DOHH2 (cell line): ENCODE results near the gene PACRG.

Source experiments
- H3F3A ChIP-seq: fragments of 200-600 bp; sonication (generic), shearing (Covaris generic); 2 replicates; pipeline ENCODE4 v1.6.0; 2016; ENCODE audit warnings: antibody characterized with exemption, mild to moderate bottlenecking; ENCODE audit not compliant: control insufficient read depth, insufficient read depth
- H3K27ac ChIP-seq: fragments of 200-600 bp; sonication (generic); 2 replicates; pipeline ENCODE4 v1.5.1; 2014; ENCODE audit warnings: low read depth, mild to moderate bottlenecking, low read length, moderate library complexity
- H3K27me3 ChIP-seq: fragments of 200-600 bp; sonication (generic); 2 replicates; pipeline ENCODE4 v1.6.1; 2014; ENCODE audit warnings: mild to moderate bottlenecking, low read length, mixed read lengths; ENCODE audit not compliant: control insufficient read depth
- H3K36me3 ChIP-seq: fragments of 200-600 bp; sonication (generic); 2 replicates; pipeline ENCODE4 v1.6.1; 2014; ENCODE audit warnings: mild to moderate bottlenecking, low read length, moderate library complexity, mixed read lengths; ENCODE audit not compliant: control insufficient read depth
- H3K4me1 ChIP-seq: fragments of 200-600 bp; sonication (generic); 2 replicates; pipeline ENCODE4 v1.6.1; 2014; ENCODE audit warnings: mild to moderate bottlenecking, low read length, mixed read lengths; ENCODE audit not compliant: control insufficient read depth
- H3K4me2 ChIP-seq: fragments of 200-600 bp; sonication (generic); 2 replicates; pipeline ENCODE4 v1.6.0; 2014; ENCODE audit warnings: mild to moderate bottlenecking, low read length, moderate library complexity
- H3K4me3 ChIP-seq: fragments of 200-600 bp; sonication (generic); 2 replicates; pipeline ENCODE4 v1.5.1; 2014; ENCODE audit warnings: mild to moderate bottlenecking, low read length, mixed read lengths
- H3K79me2 ChIP-seq: fragments of 200-600 bp; sonication (generic); 2 replicates; pipeline ENCODE4 v1.6.1; 2014; ENCODE audit warnings: mild to moderate bottlenecking, low read length, mixed read lengths; ENCODE audit not compliant: control insufficient read depth
- H3K9me2 ChIP-seq: fragments of 200-600 bp; sonication (generic); replicated peaks from 2 replicates; pipeline ENCODE4 v1.6.1; 2014; ENCODE audit warnings: mild to moderate bottlenecking, low read length, mixed read lengths; ENCODE audit not compliant: control insufficient read depth
- H3K9me3 ChIP-seq: fragments of 200-600 bp; sonication (generic); 2 replicates; pipeline ENCODE4 v1.6.1; 2014; ENCODE audit warnings: antibody characterized with exemption, low read length, mixed read lengths; ENCODE audit not compliant: control insufficient read depth, insufficient read depth
- H4K20me1 ChIP-seq: fragments of 200-600 bp; sonication (generic); 2 replicates; pipeline ENCODE4 v1.6.0; 2014; ENCODE audit warnings: low read depth, mild to moderate bottlenecking, antibody characterized with exemption, low read length, moderate library complexity; ENCODE audit not compliant: control insufficient read depth, insufficient read depth
- EZH2phosphoT487 ChIP-seq: fragments of 200-600 bp; sonication (generic); IDR thresholded peaks from 2 replicates; pipeline ENCODE4 v1.6.1; 2017; ENCODE audit warnings: borderline replicate concordance, mild to moderate bottlenecking, antibody characterized with exemption, low read length, moderate library complexity, mixed read lengths
- TF ChIP-seq, protein P1 (sequence below): fragments of 200-600 bp; sonication (generic); IDR thresholded peaks from one replicate; pipeline ENCODE4 v1.5.1; 2014; ENCODE audit warnings: antibody characterized with exemption, mild to moderate bottlenecking, low read depth, low read length; ENCODE audit not compliant: poor library complexity, severe bottlenecking

PACRG gene

DNA sequence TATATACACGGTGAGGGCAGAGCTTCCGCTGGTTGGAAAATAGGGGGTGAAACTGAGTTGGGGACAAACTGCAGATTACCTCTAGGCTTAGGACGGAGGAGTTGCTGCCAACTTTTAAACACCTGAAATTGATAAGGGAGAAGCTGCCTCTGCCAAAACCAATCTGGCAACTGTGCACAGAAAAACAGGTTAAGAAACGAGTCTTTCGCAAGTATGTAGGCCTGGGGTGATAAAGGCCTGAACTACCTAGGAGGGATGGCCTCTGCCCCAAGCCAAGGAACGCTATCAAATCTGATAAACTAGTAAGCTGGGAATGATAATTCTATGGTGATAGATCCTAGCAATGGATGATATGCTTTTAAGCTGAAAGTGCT lies 536.9 kb downstream of the PACRG start:
- Histone ChIP-seq H3F3A (no peaks in the 10 kb centered on the region), H3K27me3 (no peaks in the 10 kb centered on the region; the same call in 1 of the 2 replicates), H3K4me2 (no peak overlapping the region), H3K79me2 (no peaks in the 10 kb centered on the region), H3K4me3 (no peak overlapping the region), H3K27ac (no peak overlapping the region), H3K9me2 (no peaks in the 10 kb centered on the region), H3K4me1 (no peaks in the 10 kb centered on the region), H4K20me1 (no peaks in the 10 kb centered on the region), H3K9me3 (no peaks in the 10 kb centered on the region), H3K36me3 (no peaks in the 10 kb centered on the region)
- TF ChIP-seq EZH2phosphoT487: no peak
- TF ChIP-seq, protein P1, sequence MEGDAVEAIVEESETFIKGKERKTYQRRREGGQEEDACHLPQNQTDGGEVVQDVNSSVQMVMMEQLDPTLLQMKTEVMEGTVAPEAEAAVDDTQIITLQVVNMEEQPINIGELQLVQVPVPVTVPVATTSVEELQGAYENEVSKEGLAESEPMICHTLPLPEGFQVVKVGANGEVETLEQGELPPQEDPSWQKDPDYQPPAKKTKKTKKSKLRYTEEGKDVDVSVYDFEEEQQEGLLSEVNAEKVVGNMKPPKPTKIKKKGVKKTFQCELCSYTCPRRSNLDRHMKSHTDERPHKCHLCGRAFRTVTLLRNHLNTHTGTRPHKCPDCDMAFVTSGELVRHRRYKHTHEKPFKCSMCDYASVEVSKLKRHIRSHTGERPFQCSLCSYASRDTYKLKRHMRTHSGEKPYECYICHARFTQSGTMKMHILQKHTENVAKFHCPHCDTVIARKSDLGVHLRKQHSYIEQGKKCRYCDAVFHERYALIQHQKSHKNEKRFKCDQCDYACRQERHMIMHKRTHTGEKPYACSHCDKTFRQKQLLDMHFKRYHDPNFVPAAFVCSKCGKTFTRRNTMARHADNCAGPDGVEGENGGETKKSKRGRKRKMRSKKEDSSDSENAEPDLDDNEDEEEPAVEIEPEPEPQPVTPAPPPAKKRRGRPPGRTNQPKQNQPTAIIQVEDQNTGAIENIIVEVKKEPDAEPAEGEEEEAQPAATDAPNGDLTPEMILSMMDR: no peak

DNA sequence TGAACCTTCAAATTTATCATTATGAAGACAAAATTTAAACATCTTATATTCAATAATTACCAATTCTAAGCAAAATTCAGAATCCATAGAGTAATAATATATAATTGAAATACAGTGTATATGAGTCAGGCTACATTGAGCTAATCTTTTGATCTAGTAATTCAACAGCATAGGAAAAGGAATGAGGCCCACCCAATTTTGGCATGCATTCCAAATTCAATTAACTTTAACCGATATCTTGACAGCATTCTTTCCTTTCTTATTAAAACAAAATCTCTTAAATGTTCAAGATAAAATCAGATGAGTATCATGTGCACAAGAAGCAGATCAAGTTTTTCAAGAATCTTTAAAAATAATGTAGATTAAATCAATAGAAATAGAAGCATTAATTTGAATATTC lies 553.9 kb downstream of the PACRG start:
- Histone ChIP-seq H3K4me2 (no peak overlapping the region), H3K27me3 (no peaks in the 10 kb centered on the region), H3F3A (no peaks in the 10 kb centered on the region), H3K27ac (no peak overlapping the region), H3K79me2 (no peaks in the 10 kb centered on the region), H4K20me1 (no peaks in the 10 kb centered on the region), H3K4me1 (no peaks in the 10 kb centered on the region), H3K36me3 (no peaks in the 10 kb centered on the region), H3K4me3 (no peak overlapping the region), H3K9me3 (no peaks in the 10 kb centered on the region), H3K9me2 (no peaks in the 10 kb centered on the region)
- no peak for TF ChIP-seq EZH2phosphoT487
- TF ChIP-seq, protein P1: no peak

DNA sequence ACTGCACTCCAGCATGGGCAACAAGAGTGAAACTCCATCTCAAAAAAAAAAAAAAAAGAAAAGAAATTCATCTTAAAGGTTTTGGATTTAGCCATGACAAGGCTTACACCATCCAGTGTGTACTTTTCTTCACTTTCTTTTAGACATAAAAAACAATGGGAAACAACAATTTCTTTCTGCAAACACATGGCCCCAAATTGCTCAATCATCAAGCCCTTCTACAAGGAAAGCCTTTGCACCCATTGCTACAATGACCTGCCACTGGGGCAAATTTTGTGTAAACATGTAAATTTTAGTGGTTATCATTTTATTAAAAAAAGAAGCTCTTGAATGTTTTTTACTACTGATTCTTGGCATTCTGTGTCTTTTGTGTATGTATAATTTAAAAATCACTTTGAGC lies 554.9 kb downstream of the PACRG start:
- Histone ChIP-seq H3K9me2 (no peaks in the 10 kb centered on the region), H3K36me3 (no peaks in the 10 kb centered on the region), H3K9me3 (no peaks in the 10 kb centered on the region), H3K79me2 (no peaks in the 10 kb centered on the region), H3K27ac (no peak overlapping the region), H4K20me1 (no peaks in the 10 kb centered on the region), H3K4me2 (no peak overlapping the region), H3F3A (no peaks in the 10 kb centered on the region), H3K4me3 (no peak overlapping the region), H3K4me1 (no peaks in the 10 kb centered on the region), H3K27me3 (no peaks in the 10 kb centered on the region)
- TF ChIP-seq, protein P1: no peak
- no peak for TF ChIP-seq EZH2phosphoT487

DNA sequence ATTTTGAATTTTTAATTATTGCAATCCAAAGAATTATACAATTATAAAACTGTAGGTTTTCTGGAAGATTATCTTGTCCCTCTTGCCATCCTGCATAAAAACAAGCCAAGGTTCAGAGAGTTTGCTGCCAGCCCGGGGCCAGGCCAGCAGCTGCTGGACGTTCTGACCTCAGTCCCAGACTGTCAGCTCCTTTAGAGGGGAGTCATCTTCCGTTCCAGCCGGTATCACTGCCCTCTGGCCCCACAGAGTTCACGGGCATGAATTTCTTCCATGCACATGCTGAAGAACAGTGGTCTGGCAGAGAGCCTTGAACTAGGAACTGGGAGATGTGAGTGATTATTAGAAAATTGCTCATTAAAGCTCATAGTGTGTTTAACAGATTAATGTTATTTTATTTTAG lies 556.4 kb downstream of the PACRG start:
- H3K9me2 ChIP-seq: no peaks in the 10 kb centered on the region
- no peaks in the 10 kb centered on the region for H4K20me1 ChIP-seq
- no peaks in the 10 kb centered on the region for H3K9me3 ChIP-seq
- no peak overlapping the region for H3K4me2 ChIP-seq
- no peaks in the 10 kb centered on the region for H3K4me1 ChIP-seq
- H3K27me3 ChIP-seq: no peaks in the 10 kb centered on the region
- no peaks in the 10 kb centered on the region for H3F3A ChIP-seq
- H3K27ac ChIP-seq: no peak overlapping the region
- H3K36me3 ChIP-seq: no peaks in the 10 kb centered on the region
- H3K4me3 ChIP-seq: no peak overlapping the region
- H3K79me2 ChIP-seq: no peaks in the 10 kb centered on the region
- TF ChIP-seq, protein P1: no peak
- TF ChIP-seq EZH2phosphoT487: no peak
